ENCODE measurements around the gene ERP44.

GRCh38 chr9:99973455-99973854, 125.3 kb downstream of the ERP44 start:
- TF ChIP-seq CTCF (IDR thresholded peaks at IDR 0.05) (no peak), POLR2A (IDR thresholded peaks at IDR 0.05) (no peak)
